ENCODE data around the gene INTS15. TPM values are rescaled to one million over a fixed set of nuclear protein-coding genes. Genes with fewer than 3 reads are reported as not detected.

INTS15 gene
- total RNA-seq, 1 experiment from 2014 or later, result 29.6 TPM

- BruUV-seq (replicated peaks), result no TSS peak
- H3K4me1 Mint-ChIP-seq (ENCODE audit: low read depth, unreplicated experiment), result no peaks in the 10 kb centered on the region
- ChIA-PET POLR2A (no interaction called here), CTCF (no interaction called here)
- intact Hi-C loops (cut with micrococcal nuclease; ENCODE audit: unreplicated experiment), result no loop called here
- H3K4me1 ChIP-seq, result no peaks in the 10 kb centered on the region
- no peaks in the 10 kb centered on the region for H3K27me3 Mint-ChIP-seq (ENCODE audit: insufficient read depth, unreplicated experiment)
- no peak overlapping the region for H3K4me3 Mint-ChIP-seq (ENCODE audit: unreplicated experiment)
- TF ChIP-seq CTCF (IDR thresholded peaks at IDR 0.05; ENCODE audit: insufficient read depth in 1 of 2, low read depth in 1 of 2, low read length in 1 of 2, severe bottlenecking in 1 of 2, unreplicated experiment in 1 of 2), result no peak
- peaks cover 38% of the 10 kb centered on the region for H3K36me3 Mint-ChIP-seq (ENCODE audit: insufficient read depth, unreplicated experiment)
- H3K27me3 ChIP-seq (replicated peaks; ENCODE audit: control insufficient read depth, insufficient read depth, low read length), result no peaks in the 10 kb centered on the region
- peaks cover 3% of the 10 kb centered on the region for H3K36me3 ChIP-seq (ENCODE audit: control insufficient read depth, insufficient read depth, low read length)
- DNase-seq, result no peak
- H3K27ac Mint-ChIP-seq (ENCODE audit: unreplicated experiment), result no peak overlapping the region
- H3K4me3 ChIP-seq (ENCODE audit: low read depth, low read length), result no peak overlapping the region
- H3K9me3 Mint-ChIP-seq (ENCODE audit: unreplicated experiment), result no peaks in the 10 kb centered on the region
- no peaks in the 10 kb centered on the region for H3K9me3 ChIP-seq
These were observed 54.9 kb downstream of the INTS15 start for GRCh38 chr7:6644728-6645127.

- CTCF ChIA-PET, result no interaction called here
- intact Hi-C loops (cut with micrococcal nuclease; ENCODE audit: unreplicated experiment), result no loop called here
- peaks cover 47% of the 10 kb centered on the region for H3K36me3 Mint-ChIP-seq (ENCODE audit: insufficient read depth, unreplicated experiment)
These were observed 56.6 kb downstream of the INTS15 start for GRCh38 chr7:6646465-6646864.

GRCh38 chr7:6647080-6647479 is 57.3 kb downstream of the INTS15 start:
- Mint-ChIP-seq H3K36me3 (ENCODE audit: insufficient read depth, unreplicated experiment) (peaks cover 47% of the 10 kb centered on the region), H3K4me1 (ENCODE audit: low read depth, unreplicated experiment) (no peaks in the 10 kb centered on the region), H3K4me3 (ENCODE audit: unreplicated experiment) (no peak overlapping the region), H3K9me3 (ENCODE audit: unreplicated experiment) (no peaks in the 10 kb centered on the region), H3K27me3 (ENCODE audit: insufficient read depth, unreplicated experiment) (no peaks in the 10 kb centered on the region), H3K27ac (ENCODE audit: unreplicated experiment) (no peak overlapping the region)
- ChIA-PET POLR2A (no interaction called here), CTCF (no interaction called here)
- Histone ChIP-seq H3K4me3 (ENCODE audit: low read depth, low read length) (no peak overlapping the region), H3K27me3 (replicated peaks; ENCODE audit: control insufficient read depth, insufficient read depth, low read length) (no peaks in the 10 kb centered on the region), H3K36me3 (ENCODE audit: control insufficient read depth, insufficient read depth, low read length) (peaks cover 9% of the 10 kb centered on the region), H3K4me1 (no peaks in the 10 kb centered on the region), H3K9me3 (no peaks in the 10 kb centered on the region)
- no TSS peak for BruUV-seq (replicated peaks)
- DNase-seq, result no peak
- no peak for TF ChIP-seq CTCF (IDR thresholded peaks at IDR 0.05; ENCODE audit: insufficient read depth in 1 of 2, low read depth in 1 of 2, low read length in 1 of 2, severe bottlenecking in 1 of 2, unreplicated experiment in 1 of 2)
- intact Hi-C loops (cut with micrococcal nuclease; ENCODE audit: unreplicated experiment), result no loop called here

More at GRCh38 chr7:6646465-6646864, 56.6 kb downstream of the INTS15 start:
- Histone ChIP-seq H3K36me3 (ENCODE audit: control insufficient read depth, insufficient read depth, low read length) (peaks cover 6% of the 10 kb centered on the region), H3K4me3 (ENCODE audit: low read depth, low read length) (no peak overlapping the region), H3K9me3 (no peaks in the 10 kb centered on the region), H3K4me1 (no peaks in the 10 kb centered on the region), H3K27me3 (replicated peaks; ENCODE audit: control insufficient read depth, insufficient read depth, low read length) (no peaks in the 10 kb centered on the region)
- Mint-ChIP-seq H3K27ac (ENCODE audit: unreplicated experiment) (no peak overlapping the region), H3K27me3 (ENCODE audit: insufficient read depth, unreplicated experiment) (no peaks in the 10 kb centered on the region), H3K4me3 (ENCODE audit: unreplicated experiment) (no peak overlapping the region), H3K9me3 (ENCODE audit: unreplicated experiment) (no peaks in the 10 kb centered on the region), H3K4me1 (ENCODE audit: low read depth, unreplicated experiment) (no peaks in the 10 kb centered on the region)
- no TSS peak for BruUV-seq (replicated peaks)
- POLR2A ChIA-PET, result no interaction called here
- TF ChIP-seq CTCF (IDR thresholded peaks at IDR 0.05; ENCODE audit: insufficient read depth in 1 of 2, low read depth in 1 of 2, low read length in 1 of 2, severe bottlenecking in 1 of 2, unreplicated experiment in 1 of 2), result no peak
- DNase-seq, result no peak

All from Caco-2 (cell line).